ENCODE results near the gene ZNF740.

The ZNF740 gene

DNA sequence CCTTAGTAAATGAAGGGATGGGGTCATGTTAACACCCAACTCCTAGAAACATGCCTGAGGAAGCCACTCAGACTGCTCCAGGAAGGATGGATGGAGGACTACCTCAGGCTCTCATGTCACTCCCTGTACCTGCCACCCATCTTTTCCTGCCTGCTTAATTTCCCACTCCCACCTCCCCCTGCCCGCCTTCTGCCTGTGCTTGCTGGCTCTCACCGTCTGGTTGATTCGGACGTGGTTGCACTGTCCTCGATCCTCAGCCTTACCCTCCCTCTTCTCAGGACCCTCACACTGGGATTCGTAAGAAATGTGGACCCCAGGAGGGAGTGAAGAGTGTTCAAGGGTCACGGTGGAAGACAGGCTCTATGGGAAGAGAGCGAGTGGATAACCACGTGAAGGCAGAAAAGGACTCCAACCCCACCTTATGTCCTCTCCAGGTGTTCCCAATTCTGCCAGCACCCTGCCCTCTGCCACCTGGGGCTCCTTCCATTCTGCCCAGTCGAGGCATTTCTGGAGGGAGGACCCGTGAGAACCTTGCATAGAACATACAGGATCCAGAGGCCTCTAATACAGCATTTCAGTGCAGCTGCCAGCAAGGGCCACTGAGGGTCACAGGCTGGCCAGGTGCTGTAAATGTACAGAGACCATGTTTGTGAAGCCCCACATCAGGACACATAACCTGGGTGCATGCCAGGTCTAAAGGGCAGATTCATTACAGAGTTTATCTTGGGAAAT, 13.6 kb downstream of the ZNF740 start (continued):
- TF ChIP-seq, protein P1, sequence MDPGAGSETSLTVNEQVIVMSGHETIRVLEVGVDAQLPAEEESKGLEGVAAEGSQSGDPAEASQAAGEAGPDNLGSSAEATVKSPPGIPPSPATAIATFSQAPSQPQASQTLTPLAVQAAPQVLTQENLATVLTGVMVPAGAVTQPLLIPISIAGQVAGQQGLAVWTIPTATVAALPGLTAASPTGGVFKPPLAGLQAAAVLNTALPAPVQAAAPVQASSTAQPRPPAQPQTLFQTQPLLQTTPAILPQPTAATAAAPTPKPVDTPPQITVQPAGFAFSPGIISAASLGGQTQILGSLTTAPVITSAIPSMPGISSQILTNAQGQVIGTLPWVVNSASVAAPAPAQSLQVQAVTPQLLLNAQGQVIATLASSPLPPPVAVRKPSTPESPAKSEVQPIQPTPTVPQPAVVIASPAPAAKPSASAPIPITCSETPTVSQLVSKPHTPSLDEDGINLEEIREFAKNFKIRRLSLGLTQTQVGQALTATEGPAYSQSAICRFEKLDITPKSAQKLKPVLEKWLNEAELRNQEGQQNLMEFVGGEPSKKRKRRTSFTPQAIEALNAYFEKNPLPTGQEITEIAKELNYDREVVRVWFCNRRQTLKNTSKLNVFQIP (CRISPR knock-in tag; IDR thresholded peaks at IDR 0.05; ENCODE audit: borderline replicate concordance, low read depth): no peak
- TF ChIP-seq TOX (CRISPR knock-in tag; IDR thresholded peaks at IDR 0.05; ENCODE audit: borderline replicate concordance) (no peak), ISL1 (CRISPR knock-in tag; IDR thresholded peaks at IDR 0.05) (no peak), OSR1 (CRISPR knock-in tag; IDR thresholded peaks at IDR 0.05) (no peak), GLIS3 (CRISPR knock-in tag; IDR thresholded peaks at IDR 0.05) (no peak), CSDC2 (CRISPR knock-in tag; IDR thresholded peaks at IDR 0.05) (no peak), TCF4 (CRISPR knock-in tag; IDR thresholded peaks at IDR 0.05; ENCODE audit: borderline replicate concordance) (no peak)
- TF ChIP-seq, protein P2, sequence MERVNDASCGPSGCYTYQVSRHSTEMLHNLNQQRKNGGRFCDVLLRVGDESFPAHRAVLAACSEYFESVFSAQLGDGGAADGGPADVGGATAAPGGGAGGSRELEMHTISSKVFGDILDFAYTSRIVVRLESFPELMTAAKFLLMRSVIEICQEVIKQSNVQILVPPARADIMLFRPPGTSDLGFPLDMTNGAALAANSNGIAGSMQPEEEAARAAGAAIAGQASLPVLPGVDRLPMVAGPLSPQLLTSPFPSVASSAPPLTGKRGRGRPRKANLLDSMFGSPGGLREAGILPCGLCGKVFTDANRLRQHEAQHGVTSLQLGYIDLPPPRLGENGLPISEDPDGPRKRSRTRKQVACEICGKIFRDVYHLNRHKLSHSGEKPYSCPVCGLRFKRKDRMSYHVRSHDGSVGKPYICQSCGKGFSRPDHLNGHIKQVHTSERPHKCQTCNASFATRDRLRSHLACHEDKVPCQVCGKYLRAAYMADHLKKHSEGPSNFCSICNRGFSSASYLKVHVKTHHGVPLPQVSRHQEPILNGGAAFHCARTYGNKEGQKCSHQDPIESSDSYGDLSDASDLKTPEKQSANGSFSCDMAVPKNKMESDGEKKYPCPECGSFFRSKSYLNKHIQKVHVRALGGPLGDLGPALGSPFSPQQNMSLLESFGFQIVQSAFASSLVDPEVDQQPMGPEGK (CRISPR knock-in tag; IDR thresholded peaks at IDR 0.05; ENCODE audit: borderline replicate concordance): no peak

DNA sequence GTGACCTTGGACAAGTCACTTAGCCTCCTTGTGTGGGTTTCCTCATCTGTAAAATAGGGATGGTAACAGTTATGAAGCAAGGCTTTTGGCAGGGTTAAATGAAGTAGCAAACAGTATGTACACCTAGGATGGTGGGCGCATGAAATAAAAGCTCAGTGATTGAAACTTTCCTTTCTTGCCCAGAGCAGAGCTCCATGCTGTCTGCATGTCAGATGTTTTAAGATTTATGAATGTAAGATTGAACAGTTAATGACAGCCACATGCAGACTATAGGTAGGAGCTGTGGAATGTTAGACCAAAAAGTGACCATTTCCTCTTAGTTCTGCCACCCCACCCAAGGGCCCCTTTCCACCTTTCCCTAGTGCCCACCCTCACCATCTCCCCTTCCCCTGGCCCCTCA, 14.5 kb downstream of the ZNF740 start:
- TF ChIP-seq TCF4 (CRISPR knock-in tag; IDR thresholded peaks at IDR 0.05; ENCODE audit: borderline replicate concordance): no peak
- TF ChIP-seq ISL1 (CRISPR knock-in tag; IDR thresholded peaks at IDR 0.05): no peak
- TF ChIP-seq, protein P2 (CRISPR knock-in tag; IDR thresholded peaks at IDR 0.05; ENCODE audit: borderline replicate concordance): no peak
- TF ChIP-seq RARB (CRISPR knock-in tag; IDR thresholded peaks at IDR 0.05): no peak
- TF ChIP-seq TOX (CRISPR knock-in tag; IDR thresholded peaks at IDR 0.05; ENCODE audit: borderline replicate concordance): no peak
- TF ChIP-seq ZFP3 (CRISPR knock-in tag; IDR thresholded peaks at IDR 0.05): no peak
- TF ChIP-seq GLIS3 (CRISPR knock-in tag; IDR thresholded peaks at IDR 0.05): no peak
- TF ChIP-seq, protein P3, sequence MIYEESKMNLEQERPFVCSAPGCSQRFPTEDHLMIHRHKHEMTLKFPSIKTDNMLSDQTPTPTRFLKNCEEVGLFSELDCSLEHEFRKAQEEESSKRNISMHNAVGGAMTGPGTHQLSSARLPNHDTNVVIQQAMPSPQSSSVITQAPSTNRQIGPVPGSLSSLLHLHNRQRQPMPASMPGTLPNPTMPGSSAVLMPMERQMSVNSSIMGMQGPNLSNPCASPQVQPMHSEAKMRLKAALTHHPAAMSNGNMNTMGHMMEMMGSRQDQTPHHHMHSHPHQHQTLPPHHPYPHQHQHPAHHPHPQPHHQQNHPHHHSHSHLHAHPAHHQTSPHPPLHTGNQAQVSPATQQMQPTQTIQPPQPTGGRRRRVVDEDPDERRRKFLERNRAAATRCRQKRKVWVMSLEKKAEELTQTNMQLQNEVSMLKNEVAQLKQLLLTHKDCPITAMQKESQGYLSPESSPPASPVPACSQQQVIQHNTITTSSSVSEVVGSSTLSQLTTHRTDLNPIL (CRISPR knock-in tag; IDR thresholded peaks at IDR 0.05; ENCODE audit: low read depth): no peak
- TF ChIP-seq ZNF565 (CRISPR knock-in tag; conservative IDR thresholded peaks at IDR 0.05; ENCODE audit: low read depth): no peak
- TF ChIP-seq ESRRG (CRISPR knock-in tag; IDR thresholded peaks at IDR 0.05): no peak
- no peak for TF ChIP-seq ARNTL (CRISPR knock-in tag; IDR thresholded peaks at IDR 0.05; ENCODE audit: borderline replicate concordance, low read depth)
- no peak for ATAC-seq

DNA sequence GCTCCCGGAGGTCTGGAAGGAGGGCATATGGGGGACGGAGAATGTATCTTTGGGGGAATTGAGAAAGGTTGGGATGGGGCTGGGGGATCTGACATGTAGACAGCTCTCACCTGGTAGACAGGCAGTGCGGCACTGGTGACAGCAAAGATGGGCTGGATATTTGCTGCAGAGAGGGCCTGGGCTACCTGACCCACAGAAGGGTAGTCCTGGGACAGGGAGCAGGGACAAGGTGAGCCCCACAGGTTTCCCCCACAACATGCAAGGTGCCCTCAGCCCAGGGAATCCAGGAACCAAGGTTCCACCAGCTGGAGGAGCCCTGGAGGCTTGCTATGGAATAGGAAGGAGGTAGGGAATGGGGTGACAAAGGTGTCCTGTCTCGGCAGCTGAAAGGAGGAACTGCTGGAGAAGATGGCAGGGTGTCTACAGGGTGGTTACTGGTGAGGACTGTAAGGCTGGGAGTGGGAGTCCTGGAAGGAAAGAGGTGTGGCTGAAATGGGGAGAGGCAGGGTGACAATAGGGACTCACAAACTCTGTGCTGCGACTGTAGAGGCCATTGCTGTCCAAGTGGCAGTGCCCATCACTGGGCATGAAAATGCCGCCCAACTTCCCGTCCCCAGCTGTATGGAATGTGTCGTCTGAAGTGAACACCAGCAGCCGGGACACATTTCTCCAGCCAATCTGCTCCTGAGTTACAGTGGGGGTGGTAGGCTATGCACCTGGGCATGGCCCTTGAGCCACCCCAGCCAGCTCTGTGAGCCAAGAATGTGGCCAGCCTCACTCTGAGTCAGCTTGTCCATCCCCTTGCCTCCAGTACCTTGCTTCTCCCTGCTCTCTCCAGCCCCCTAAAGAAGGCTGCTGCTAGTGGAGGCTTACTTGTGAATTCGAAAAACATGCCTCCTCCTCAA, 15.2 kb downstream of the ZNF740 start:
- no peak for ATAC-seq
- TF ChIP-seq ARNTL (CRISPR knock-in tag; IDR thresholded peaks at IDR 0.05; ENCODE audit: borderline replicate concordance, low read depth) (no peak), ZNF8 (CRISPR knock-in tag; IDR thresholded peaks at IDR 0.05) (no peak), RARB (CRISPR knock-in tag; IDR thresholded peaks at IDR 0.05) (no peak), PPARA (CRISPR knock-in tag; IDR thresholded peaks at IDR 0.05; ENCODE audit: borderline replicate concordance) (no peak), ZC3H10 (CRISPR knock-in tag; IDR thresholded peaks at IDR 0.05) (no peak), TOX (CRISPR knock-in tag; IDR thresholded peaks at IDR 0.05; ENCODE audit: borderline replicate concordance) (no peak), GLIS3 (CRISPR knock-in tag; IDR thresholded peaks at IDR 0.05) (no peak), OSR1 (CRISPR knock-in tag; IDR thresholded peaks at IDR 0.05) (no peak), ZNF565 (CRISPR knock-in tag; conservative IDR thresholded peaks at IDR 0.05; ENCODE audit: low read depth) (no peak), ZFP30 (CRISPR knock-in tag; IDR thresholded peaks at IDR 0.05) (no peak), ZFP3 (CRISPR knock-in tag; IDR thresholded peaks at IDR 0.05) (no peak), ZNF70 (CRISPR knock-in tag; IDR thresholded peaks at IDR 0.05) (no peak), ESRRG (CRISPR knock-in tag; IDR thresholded peaks at IDR 0.05) (no peak), SNAI2 (CRISPR knock-in tag; IDR thresholded peaks at IDR 0.05) (no peak)
- TF ChIP-seq, protein P3 (CRISPR knock-in tag; IDR thresholded peaks at IDR 0.05; ENCODE audit: low read depth): no peak
- TF ChIP-seq, protein P2 (CRISPR knock-in tag; IDR thresholded peaks at IDR 0.05; ENCODE audit: borderline replicate concordance): no peak
- TF ChIP-seq, protein P1 (CRISPR knock-in tag; IDR thresholded peaks at IDR 0.05; ENCODE audit: borderline replicate concordance, low read depth): no peak
